A549 (cell line): ENCODE data around the gene LMNTD1. TPM values are rescaled to one million over a fixed set of nuclear protein-coding genes. Genes with fewer than 3 reads are reported as not detected.
A peak's percentile ranks its signal among the peaks of the same experiment; 100 is the strongest.

Experiments
- ATAC-seq, 2 experiments: fragments of 200-7000 bp in 1 of 2; fragments of >200 bp in 1 of 2; cut with Nextera tagmentation in 1 of 2; cut with Tn5 transposase in 1 of 2; 3 replicates each; pipeline versions ENCODE4 v1.8.0 to v1.9.1; 2018 to 2020; ENCODE audit warnings: mild to moderate bottlenecking in 1 of 2, moderate library complexity in 1 of 2
- CTCF ChIA-PET: fragments of 300-600 bp; sonication (Branson Sonifier 250); formaldehyde crosslinking; extraction: SDS; loops from one replicate; lab custom pipeline; 2021; ENCODE audit warnings: antibody characterized with exemption, inconsistent platforms; lab: Yijun Ruan, JAX
- POLR2A ChIA-PET: fragments of 350-600 bp; formaldehyde crosslinking; extraction: SDS; loops from one replicate; lab custom pipeline; 2021; ENCODE audit warnings: antibody characterized with exemption, inconsistent platforms; lab: Yijun Ruan, JAX
- DNase-seq, 2 experiments: peaks; one replicate each; pipeline versions ENCODE4 v3.0.0 to v3.0.0-alpha.2; 2011 to 2016; ENCODE audit warnings: low read depth in 1 of 2, low spot score in 1 of 2
- FAIRE-seq: peaks from 2 replicates; lab custom pipeline; 2011; peaks lifted over from hg19 to GRCh38; lab: Jason Lieb, UNC
- H3K27ac ChIP-seq, 2 experiments: fragments of >200 bp; sonication (Bioruptor Twin); formaldehyde crosslinking; 3 replicates each; pipeline ENCODE4 v1.5.1; 2016 to 2017
- H3K4me1 ChIP-seq: fragments of >200 bp; sonication (Bioruptor Twin); formaldehyde crosslinking; 3 replicates; pipeline ENCODE4 v1.6.1; 2016
- H3K4me2 ChIP-seq: fragments of >200 bp; sonication (Bioruptor Twin); formaldehyde crosslinking; 3 replicates; pipeline ENCODE4 v1.6.1; 2016
- H3K4me3 ChIP-seq: fragments of >200 bp; sonication (Bioruptor Twin); formaldehyde crosslinking; 3 replicates; pipeline ENCODE4 v1.5.1; 2016
- H3K9me3 ChIP-seq: fragments of >200 bp; sonication (Bioruptor Twin); formaldehyde crosslinking; 3 replicates; pipeline ENCODE4 v1.6.1; 2016
- CEBPB ChIP-seq, 2 experiments: fragments of >200 bp in 1 of 2; sonication (Bioruptor Twin) in 1 of 2; formaldehyde crosslinking in 1 of 2; IDR thresholded peaks; 2 replicates each; pipeline ENCODE4 v1.6.1; 2012 to 2016
- CHD2 ChIP-seq: fragments of 150-350 bp; IDR thresholded peaks from 2 replicates; pipeline ENCODE4 v1.6.1; 2014; ENCODE audit warnings: low read length; ENCODE audit not compliant: partially characterized antibody
- EHMT2 ChIP-seq: fragments of 200-600 bp; sonication (generic); IDR thresholded peaks from 2 replicates; pipeline ENCODE4 v1.6.1; 2016; ENCODE audit warnings: antibody characterized with exemption, low read depth, mild to moderate bottlenecking, moderate library complexity
- EP300 ChIP-seq, 2 experiments: fragments of >200 bp; sonication (Bioruptor Twin); formaldehyde crosslinking; IDR thresholded peaks; 2 replicates in 1 of 2; 3 replicates in 1 of 2; pipeline ENCODE4 v1.6.1; 2016 to 2017
- ESRRA ChIP-seq: fragments of 150-350 bp; IDR thresholded peaks from 2 replicates; pipeline ENCODE4 v1.6.1; 2014; ENCODE audit warnings: mild to moderate bottlenecking, low read length, borderline replicate concordance
- FOSL2 ChIP-seq, 2 experiments: fragments of 450-650 bp in 1 of 2; fragments of >200 bp in 1 of 2; sonication (Bioruptor Twin) in 1 of 2; formaldehyde crosslinking; IDR thresholded peaks; 2 replicates each; pipeline versions ENCODE4 v1.5.0 to v1.6.1; 2016 to 2020; ENCODE audit warnings: mild to moderate bottlenecking in 1 of 2, moderate library complexity in 1 of 2
- FOXS1 ChIP-seq: fragments of 250-450 bp; sonication (Bioruptor Pico); IDR thresholded peaks from 2 replicates; pipeline ENCODE4 v1.5.0; 2020; ENCODE audit warnings: mild to moderate bottlenecking, moderate library complexity
- HDAC2 ChIP-seq: fragments of 200-600 bp; sonication (generic); IDR thresholded peaks from 2 replicates; pipeline ENCODE4 v1.6.1; 2016
- HEYL ChIP-seq: fragments of 250-450 bp; sonication (Bioruptor Pico); IDR thresholded peaks from 2 replicates; pipeline ENCODE4 v1.8.0; 2021; ENCODE audit warnings: mild to moderate bottlenecking, moderate library complexity
- KDM1A ChIP-seq: fragments of 200-600 bp; sonication (generic); IDR thresholded peaks from 2 replicates; pipeline ENCODE4 v1.6.1; 2016; ENCODE audit warnings: low read depth, mild to moderate bottlenecking
- KDM5A ChIP-seq: fragments of 200-600 bp; sonication (generic); IDR thresholded peaks from 2 replicates; pipeline ENCODE4 v1.6.1; 2016; ENCODE audit warnings: antibody characterized with exemption, mild to moderate bottlenecking
- MAFK ChIP-seq: fragments of 450-650 bp; IDR thresholded peaks from 2 replicates; pipeline ENCODE4 v1.6.1; 2014; ENCODE audit not compliant: partially characterized antibody
- MAX ChIP-seq: IDR thresholded peaks from 2 replicates; pipeline ENCODE4 v1.6.1; 2012
- NPAS2 ChIP-seq: fragments of 250-450 bp; sonication (Bioruptor Pico); IDR thresholded peaks from 2 replicates; pipeline ENCODE4 v1.8.0; 2022; ENCODE audit warnings: mild to moderate bottlenecking, moderate library complexity, borderline replicate concordance
- NR3C1 ChIP-seq: fragments of >200 bp; sonication (Bioruptor Twin); formaldehyde crosslinking; IDR thresholded peaks from 3 replicates; pipeline ENCODE4 v1.6.1; 2017
- PHF8 ChIP-seq: fragments of 200-600 bp; sonication (generic); IDR thresholded peaks from 2 replicates; pipeline ENCODE4 v1.6.1; 2016; ENCODE audit warnings: low read depth, mild to moderate bottlenecking, antibody characterized with exemption, moderate library complexity, borderline replicate concordance
- RFX5 ChIP-seq: fragments of 450-650 bp; IDR thresholded peaks from 2 replicates; pipeline ENCODE4 v1.7.1; 2014; ENCODE audit warnings: antibody characterized with exemption, mild to moderate bottlenecking, moderate library complexity
- TP53 ChIP-seq: fragments of 250-450 bp; sonication (Bioruptor Pico); IDR thresholded peaks from 2 replicates; pipeline ENCODE4 v1.5.0; 2021; ENCODE audit warnings: mild to moderate bottlenecking, moderate library complexity
- USF2 ChIP-seq: fragments of 450-650 bp; IDR thresholded peaks from 2 replicates; pipeline ENCODE4 v1.6.1; 2014; ENCODE audit warnings: antibody characterized with exemption
- ZFP36 ChIP-seq: fragments of 450-650 bp; IDR thresholded peaks from 2 replicates; pipeline ENCODE4 v1.6.1; 2014; ENCODE audit warnings: borderline replicate concordance; ENCODE audit not compliant: partially characterized antibody
- ZSCAN20 ChIP-seq: fragments of 250-450 bp; sonication (Bioruptor Pico); IDR thresholded peaks from 2 replicates; pipeline ENCODE4 v1.8.0; 2022; ENCODE audit warnings: mild to moderate bottlenecking, moderate library complexity
- WGBS: methylation state at CpG from one replicate; pipeline ENCODE4 v1.1.6; 2017; ENCODE audit errors: missing lambda C conversion rate; 5-methylcytosine and 5-hydroxymethylcytosine counted together
- polyA plus RNA-seq, 4 experiments: library from polyadenylated mRNA; depleted of rRNA in 3 of 4; stranded (reverse); fragments of >200 nt; fragmentation: RNase III in 1 of 4; extraction: RNeasy Plus Mini Kit Qiagen cat#74134 plus additional on column Dnase treatment in 1 of 4; gene quantifications; 2 replicates in 3 of 4; 3 replicates in 1 of 4; pipeline ENCODE4 v1.2.3, GENCODE V29; 2011 to 2017
- TF ChIP-seq, protein P1 (sequence below): fragments of >200 bp; sonication (Bioruptor Twin); formaldehyde crosslinking; IDR thresholded peaks from 3 replicates; pipeline ENCODE4 v1.6.1; 2016
- TF ChIP-seq, protein P2 (sequence below): fragments of >200 bp; sonication (Bioruptor Twin); formaldehyde crosslinking; IDR thresholded peaks from 3 replicates; pipeline ENCODE4 v1.5.1; 2016

The LMNTD1 gene
- polyA plus RNA-seq, 2 of the 4 experiments (the other 2 are of a cell fraction), result not detected

- Histone ChIP-seq H3K9me3 (no peaks in the 10 kb centered on the region), H3K4me1 (no peaks in the 10 kb centered on the region)
- POLR2A ChIA-PET, result no interaction called here
- no peak for TF ChIP-seq EHMT2
- no peak for TF ChIP-seq MAX
- TF ChIP-seq KDM1A, result no peak
- no peak for TF ChIP-seq USF2
- TF ChIP-seq, protein P1, sequence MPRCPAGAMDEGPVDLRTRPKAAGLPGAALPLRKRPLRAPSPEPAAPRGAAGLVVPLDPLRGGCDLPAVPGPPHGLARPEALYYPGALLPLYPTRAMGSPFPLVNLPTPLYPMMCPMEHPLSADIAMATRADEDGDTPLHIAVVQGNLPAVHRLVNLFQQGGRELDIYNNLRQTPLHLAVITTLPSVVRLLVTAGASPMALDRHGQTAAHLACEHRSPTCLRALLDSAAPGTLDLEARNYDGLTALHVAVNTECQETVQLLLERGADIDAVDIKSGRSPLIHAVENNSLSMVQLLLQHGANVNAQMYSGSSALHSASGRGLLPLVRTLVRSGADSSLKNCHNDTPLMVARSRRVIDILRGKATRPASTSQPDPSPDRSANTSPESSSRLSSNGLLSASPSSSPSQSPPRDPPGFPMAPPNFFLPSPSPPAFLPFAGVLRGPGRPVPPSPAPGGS, result no peak
- no peak for TF ChIP-seq NR3C1
- TF ChIP-seq PHF8, result no peak
- TF ChIP-seq ESRRA, result no peak
- TF ChIP-seq KDM5A, result no peak
- TF ChIP-seq HEYL, result no peak
- TF ChIP-seq RFX5, result no peak
- TF ChIP-seq FOSL2 (IDR thresholded peaks at IDR 0.05), result no peak
- TF ChIP-seq FOSL2 (CRISPR knock-in tag; IDR thresholded peaks at IDR 0.05), result no peak
- TF ChIP-seq CHD2, result no peak
- TF ChIP-seq EP300 (IDR thresholded peaks at IDR 0.05), result no peak
- TF ChIP-seq, all 56 proteins: peak for 0
- ATAC-seq (peak in 1 of 2 experiments; percentile 62; a peak in 3 of 6 replicates), DNase-seq (no peak), FAIRE-seq (no peak)
- CTCF ChIA-PET, result no interaction called here
- Histone ChIP-seq H3K4me3 (no peak overlapping the region), H3K4me2 (no peak overlapping the region), H3K27ac (no peak overlapping the region)
- 4% methylated on average over 5 of the region's 5 CpGs for WGBS
Observed at GRCh38 chr12:25518512-25518911, 34.6 kb downstream of the LMNTD1 start.

DNA sequence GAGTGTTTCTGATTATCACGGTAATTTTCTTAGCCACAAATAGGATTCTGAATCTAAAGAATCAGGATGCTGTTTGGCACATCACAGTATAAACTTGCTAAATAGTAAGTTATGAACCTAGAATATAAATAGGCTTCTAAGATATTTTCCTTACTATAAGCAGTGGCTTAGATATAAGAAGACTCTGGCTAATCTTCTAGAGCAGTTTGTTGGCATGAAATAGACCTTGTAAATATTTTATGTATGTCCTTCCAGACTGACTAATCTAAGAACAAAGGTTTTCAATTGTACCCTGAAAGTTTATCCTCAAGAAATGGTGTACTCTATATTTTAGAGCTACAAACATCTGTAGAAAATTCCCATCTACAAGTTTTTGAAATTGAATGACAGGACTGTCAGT, 48.3 kb downstream of the LMNTD1 start:
- TF ChIP-seq MAFK (no peak), HDAC2 (no peak), TP53 (CRISPR knock-in tag) (no peak), KDM5A (no peak), MAX (no peak), NPAS2 (CRISPR knock-in tag) (no peak), ZFP36 (no peak)
- TF ChIP-seq, protein P1, result no peak
- H3K27ac ChIP-seq, result no peak overlapping the region
- ChIA-PET POLR2A (no interaction called here), CTCF (no interaction called here)
- no peak for FAIRE-seq
- no peak overlapping the region for H3K4me3 ChIP-seq
- no peak for DNase-seq
- 46% methylated on average over 1 of the region's 1 CpG for WGBS
- ATAC-seq, result no peak
- no peak overlapping the region for H3K4me2 ChIP-seq
- H3K9me3 ChIP-seq, result no peaks in the 10 kb centered on the region
- H3K4me1 ChIP-seq, result no peaks in the 10 kb centered on the region

DNA sequence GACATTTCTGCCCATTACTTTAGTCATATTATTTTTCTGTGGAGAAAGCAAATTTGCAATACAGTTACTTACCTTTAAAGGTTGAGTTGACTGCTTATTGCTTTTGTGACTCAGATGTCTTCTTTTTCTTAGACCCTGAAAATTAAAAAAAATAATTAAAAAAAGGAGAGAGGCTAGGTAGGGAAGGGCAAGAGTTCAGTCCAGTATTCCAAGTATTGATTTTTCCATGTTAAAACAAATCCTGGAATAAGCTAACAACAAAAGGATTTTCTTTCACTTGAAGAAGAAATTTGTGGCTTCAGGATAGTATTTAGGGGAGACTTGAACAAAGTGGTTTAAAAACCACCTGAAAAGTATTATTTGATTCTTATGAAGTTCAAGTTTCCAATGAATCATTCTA, 49.4 kb downstream of the LMNTD1 start:
- ATAC-seq, result no peak
- Histone ChIP-seq H3K4me3 (no peak overlapping the region), H3K4me2 (no peak overlapping the region), H3K27ac (no peak overlapping the region), H3K4me1 (no peaks in the 10 kb centered on the region), H3K9me3 (peaks cover 3% of the 10 kb centered on the region; the same call in 2 of the 3 replicates)
- ChIA-PET CTCF (no interaction called here), POLR2A (no interaction called here)
- no peak for TF ChIP-seq CEBPB (IDR thresholded peaks at IDR 0.05)
- TF ChIP-seq FOXS1 (CRISPR knock-in tag), result no peak
- TF ChIP-seq, protein P2, sequence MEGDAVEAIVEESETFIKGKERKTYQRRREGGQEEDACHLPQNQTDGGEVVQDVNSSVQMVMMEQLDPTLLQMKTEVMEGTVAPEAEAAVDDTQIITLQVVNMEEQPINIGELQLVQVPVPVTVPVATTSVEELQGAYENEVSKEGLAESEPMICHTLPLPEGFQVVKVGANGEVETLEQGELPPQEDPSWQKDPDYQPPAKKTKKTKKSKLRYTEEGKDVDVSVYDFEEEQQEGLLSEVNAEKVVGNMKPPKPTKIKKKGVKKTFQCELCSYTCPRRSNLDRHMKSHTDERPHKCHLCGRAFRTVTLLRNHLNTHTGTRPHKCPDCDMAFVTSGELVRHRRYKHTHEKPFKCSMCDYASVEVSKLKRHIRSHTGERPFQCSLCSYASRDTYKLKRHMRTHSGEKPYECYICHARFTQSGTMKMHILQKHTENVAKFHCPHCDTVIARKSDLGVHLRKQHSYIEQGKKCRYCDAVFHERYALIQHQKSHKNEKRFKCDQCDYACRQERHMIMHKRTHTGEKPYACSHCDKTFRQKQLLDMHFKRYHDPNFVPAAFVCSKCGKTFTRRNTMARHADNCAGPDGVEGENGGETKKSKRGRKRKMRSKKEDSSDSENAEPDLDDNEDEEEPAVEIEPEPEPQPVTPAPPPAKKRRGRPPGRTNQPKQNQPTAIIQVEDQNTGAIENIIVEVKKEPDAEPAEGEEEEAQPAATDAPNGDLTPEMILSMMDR, result no peak
- TF ChIP-seq ZSCAN20, result no peak
- no peak for DNase-seq
- no peak for FAIRE-seq
